GM12878 (cell line): Measurements from ENCODE around the gene TRIM48. TPM values are rescaled to one million over a fixed set of nuclear protein-coding genes. Genes with fewer than 3 reads are reported as not detected.

Experiments
- polyA plus RNA-seq, 11 experiments: library from polyadenylated mRNA; depleted of rRNA in 4 of 11; unstranded in 6 of 11; stranded (reverse) in 5 of 11; fragments of >200 nt; fragmentation: Nextera tagmentation in 4 of 11; fragmentation: Illumina TruSeq in 1 of 11; extraction: Ambion mirVana in 4 of 11; extraction: Trizol in 1 of 11; gene quantifications; 1 replicate in 1 of 11; 2 replicates in 10 of 11; pipeline versions ENCODE4 v1.2.1 to v1.2.3, GENCODE V29; 2011 to 2016; ENCODE audit warnings: inconsistent platforms in 2 of 11, missing spikeins in 2 of 11, low read depth in 1 of 11
- small RNA-seq: library from RNA; depleted of rRNA; stranded (forward); fragments of <200 nt; gene quantifications from one replicate; pipeline ENCODE3, GENCODE V24; 2014
- total RNA-seq, 4 experiments: library from RNA; depleted of rRNA in 3 of 4; stranded (reverse); fragments of >200 nt in 3 of 4; fragmentation: Illumina TruSeq in 1 of 4; extraction: Trizol in 1 of 4; gene quantifications; 2 replicates each; pipeline versions ENCODE4 v1.2.1 to v1.2.3, GENCODE V29; 2013 to 2021

Gene TRIM48
- total and polyA plus RNA-seq, 10 of the 15 experiments (the other 5 are each of a cell fraction or from before 2014, with no cell fraction given), result not detected

Small RNA genes within 50 kb of the gene (small RNA-seq; reads per million reads assigned to genes)
- not detected for gene AP005597.4

Other genes starting within 250 kb of the TRIM48 start
- not detected in 2 replicates for gene OR4A16, start 81.0 kb downstream of the TRIM48 start, total RNA-seq (2014; rRNA removed)
- not detected in 2 replicates for gene OR4A16, start 81.0 kb downstream of the TRIM48 start, total RNA-seq (2014; rRNA removed; fragmentation: Illumina TruSeq; extraction: Trizol)
- gene OR4A16, start 81.0 kb downstream of the TRIM48 start, total RNA-seq (2021), result not detected in 2 replicates
- not detected in 2 replicates for gene OR4A16, start 81.0 kb downstream of the TRIM48 start, polyA plus RNA-seq (2011; rRNA removed)
- gene OR4A16, start 81.0 kb downstream of the TRIM48 start, polyA plus RNA-seq (2014; fragmentation: Illumina TruSeq; extraction: Trizol), result not detected in 2 replicates
- not detected for gene OR4A16, start 81.0 kb downstream of the TRIM48 start, polyA plus RNA-seq (2014; fragmentation: Nextera tagmentation; extraction: Ambion mirVana)
- gene OR4A16, start 81.0 kb downstream of the TRIM48 start, polyA plus RNA-seq (2014; rRNA removed), result not detected in 2 replicates
- not detected for gene OR4A16, start 81.0 kb downstream of the TRIM48 start, polyA plus RNA-seq (2016; fragmentation: Nextera tagmentation; extraction: Ambion mirVana)
- gene OR4A15, start 105.8 kb downstream of the TRIM48 start, total RNA-seq (2014; rRNA removed), result not detected in 2 replicates
- gene OR4A15, start 105.8 kb downstream of the TRIM48 start, total RNA-seq (2014; rRNA removed; fragmentation: Illumina TruSeq; extraction: Trizol), result not detected in 2 replicates
- not detected in 2 replicates for gene OR4A15, start 105.8 kb downstream of the TRIM48 start, total RNA-seq (2021)
- gene OR4A15, start 105.8 kb downstream of the TRIM48 start, polyA plus RNA-seq (2011; rRNA removed), result not detected in 2 replicates
- not detected in 2 replicates for gene OR4A15, start 105.8 kb downstream of the TRIM48 start, polyA plus RNA-seq (2014; fragmentation: Illumina TruSeq; extraction: Trizol)
- not detected for gene OR4A15, start 105.8 kb downstream of the TRIM48 start, polyA plus RNA-seq (2014; fragmentation: Nextera tagmentation; extraction: Ambion mirVana)
- gene OR4A15, start 105.8 kb downstream of the TRIM48 start, polyA plus RNA-seq (2014; rRNA removed), result not detected in 2 replicates
- gene OR4A15, start 105.8 kb downstream of the TRIM48 start, polyA plus RNA-seq (2016; fragmentation: Nextera tagmentation; extraction: Ambion mirVana), result not detected